AG20443 (cell line): ENCODE results near the gene SYPL1.
A peak's percentile ranks its signal among the peaks of the same experiment; 100 is the strongest.
"Not testable (repeated sequence)": the region's sequence is repeated elsewhere in the genome, so short reads cannot be mapped to it uniquely, and the experiment has no call there.

Experiments used
- DNase-seq: peaks from one replicate; pipeline ENCODE4 v3.0.0; 2012; ENCODE audit warnings: low spot score, mixed read lengths

SYPL1 gene

DNA sequence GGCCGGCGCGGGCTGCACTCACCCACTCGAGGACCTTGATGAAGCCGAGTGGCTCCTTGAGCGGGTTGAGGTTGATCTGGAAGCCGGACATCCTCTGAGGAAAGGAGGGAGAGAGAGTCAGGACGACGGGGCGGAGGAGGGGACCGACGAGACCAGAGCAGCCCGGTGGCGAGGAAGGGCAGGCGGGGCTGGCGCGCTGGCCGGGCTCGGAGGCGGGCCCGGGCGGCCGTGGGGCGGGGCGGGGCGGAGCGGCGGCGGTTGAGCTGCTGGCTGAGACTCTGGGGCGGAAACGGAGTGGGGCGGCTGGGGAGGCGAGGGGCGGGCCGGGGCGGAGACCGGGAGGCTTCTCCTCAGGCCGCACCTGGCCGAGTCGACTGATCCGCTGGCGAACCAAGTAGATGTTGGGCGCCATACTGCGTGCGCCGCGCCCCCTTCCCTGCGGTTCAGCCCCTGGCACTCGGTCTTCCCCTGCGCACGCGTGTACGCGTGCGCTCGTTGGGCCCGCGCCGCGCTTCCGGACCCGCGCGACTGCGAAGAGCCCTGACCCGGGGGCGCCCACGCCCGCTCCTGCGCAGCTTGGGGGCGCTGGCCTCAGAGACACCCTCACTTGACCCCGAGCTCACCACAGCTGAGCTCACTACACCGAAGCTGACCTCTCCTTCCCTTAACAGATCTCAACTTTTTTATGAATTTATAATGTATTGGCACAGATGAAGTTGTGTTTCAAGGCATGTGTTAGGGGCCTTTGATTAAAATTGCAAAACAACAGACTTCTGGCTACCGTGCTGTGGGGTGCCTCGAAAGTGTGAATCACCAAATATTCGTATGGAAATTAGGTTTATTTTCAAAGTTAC, at the start of gene SYPL1:
Gene SYPL1, minus strand, starts transcription at position 195 of the 854 bp plus-strand sequence. Its CDS starts 104 bp downstream, at position 91.
- peak; percentile 96 for DNase-seq

DNA sequence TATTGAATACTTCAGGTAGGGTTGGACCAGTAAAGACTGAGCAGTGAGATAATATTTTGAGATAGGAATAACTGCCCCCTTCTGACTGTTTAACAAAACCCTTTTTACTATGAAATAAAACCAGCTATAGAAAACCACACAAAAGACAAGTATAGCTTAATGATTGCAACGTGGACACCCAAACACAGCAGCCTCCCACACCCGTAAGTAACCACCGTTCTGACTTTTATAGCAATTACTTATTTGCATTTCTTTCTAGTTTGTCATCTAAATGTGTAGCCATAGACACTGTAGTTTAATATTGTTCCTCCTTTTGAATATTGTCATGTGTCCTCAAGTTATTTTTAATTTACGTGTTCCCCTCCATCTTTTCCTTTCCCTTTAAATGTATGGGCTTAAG, 42.9 kb upstream of the SYPL1 start:
- DNase-seq, result no peak

- DNase-seq, result peak; percentile 93
Observed at GRCh38 chr7:106153891-106154449, 41.9 kb upstream of the SYPL1 start.

GRCh38 chr7:106152313-106152665, 40.2 kb upstream of the SYPL1 start:
- no peak for DNase-seq

- no peak for DNase-seq
Observed at GRCh38 chr7:106151459-106152312, 39.6 kb upstream of the SYPL1 start.

DNA sequence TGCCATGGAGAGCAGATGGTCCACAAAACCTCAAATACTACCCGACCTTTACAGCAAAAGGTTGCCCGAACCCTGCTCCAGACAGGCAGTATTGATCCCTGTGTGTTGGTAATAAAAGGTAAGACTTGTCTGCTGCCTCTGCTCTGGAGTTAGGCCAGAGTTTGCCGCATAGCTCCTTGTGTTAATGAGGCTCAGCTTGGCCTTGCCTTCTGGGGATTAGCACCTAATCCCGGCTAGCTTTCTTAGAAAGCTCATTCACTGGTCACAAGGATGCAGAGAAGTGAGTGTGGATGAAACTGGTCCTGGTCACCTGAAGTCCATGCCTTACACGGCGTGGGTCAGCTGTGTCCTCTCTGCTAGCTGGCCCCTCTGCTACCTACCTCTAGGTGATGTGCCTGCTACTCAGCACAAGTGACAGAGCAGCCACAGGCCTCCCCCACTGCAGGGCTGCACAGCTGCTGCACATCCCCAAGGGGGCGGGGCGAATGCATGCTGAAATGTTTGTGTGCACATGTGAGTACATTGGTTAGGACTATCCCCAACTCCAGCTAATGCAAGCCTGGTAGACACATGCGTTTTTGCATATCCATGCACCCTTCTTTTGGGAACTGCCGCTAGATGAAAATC, 31.7 kb upstream of the SYPL1 start:
- DNase-seq, result no peak

DNA sequence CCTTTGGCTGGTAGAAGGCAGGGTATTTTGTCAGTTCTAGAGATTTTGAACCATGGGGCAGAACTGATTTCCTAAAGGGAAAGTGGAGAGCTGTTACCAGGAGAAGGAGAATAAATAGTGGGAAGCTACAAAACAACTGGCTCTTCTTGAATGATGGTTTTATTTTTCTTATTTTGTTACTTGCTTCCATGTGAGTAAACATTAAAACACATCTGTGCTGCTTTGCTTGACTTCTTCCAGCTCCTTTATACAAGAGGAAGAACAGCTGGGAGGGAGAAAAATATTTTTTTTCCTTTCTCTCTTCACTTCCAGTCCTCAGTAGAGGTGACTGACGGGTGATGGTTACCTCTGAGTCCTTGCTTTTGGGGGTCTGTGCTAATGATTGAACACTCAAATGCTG, 30.0 kb upstream of the SYPL1 start:
- DNase-seq, result no peak

- DNase-seq, result no peak
Observed at GRCh38 chr7:106140406-106141173, 28.5 kb upstream of the SYPL1 start.

DNA sequence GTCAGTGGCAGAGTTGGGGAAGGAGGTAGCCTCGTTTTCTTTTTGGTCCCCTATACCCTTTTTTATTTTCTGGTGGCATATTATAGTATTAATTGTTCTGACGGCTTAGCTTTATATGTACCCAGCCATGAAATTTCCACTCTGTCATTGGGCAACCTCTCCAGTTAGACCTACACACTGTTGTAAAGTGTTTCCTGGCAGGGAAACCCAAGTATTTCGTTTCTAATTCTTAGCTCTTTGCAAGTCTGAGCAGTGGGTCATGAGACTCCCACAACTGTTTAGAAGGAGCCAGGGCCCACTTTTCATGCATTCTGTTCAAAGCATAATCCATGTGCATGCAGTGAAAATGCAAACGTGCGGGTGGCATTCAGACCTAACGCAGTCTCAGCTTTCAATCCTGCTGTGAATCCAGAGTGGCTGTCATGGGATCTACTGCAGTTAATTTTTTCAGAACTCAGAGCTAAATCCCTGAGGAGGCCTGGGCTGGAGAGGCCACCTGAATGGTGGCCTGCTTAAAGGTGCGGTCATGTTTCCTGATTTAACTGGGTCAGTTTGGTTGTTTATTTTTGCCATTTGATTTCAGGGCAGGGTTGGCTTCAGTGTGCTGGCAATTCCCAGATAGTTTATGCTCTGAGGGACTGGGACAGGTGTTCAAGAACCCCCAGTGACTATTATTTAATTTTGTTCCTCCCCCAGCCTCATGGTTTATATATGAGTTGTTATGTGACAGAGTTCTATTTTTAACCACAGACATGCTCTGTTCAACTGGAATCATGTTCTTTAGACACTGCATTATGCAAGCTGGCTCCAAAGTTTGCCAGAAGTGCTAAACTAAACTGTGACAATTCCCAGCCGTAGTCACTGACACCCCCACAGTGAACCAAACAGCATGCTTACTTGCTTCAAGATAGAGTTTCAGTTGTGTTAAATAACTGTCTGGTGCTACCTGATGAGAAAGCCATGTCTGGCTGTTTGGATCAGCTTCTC, 27.4 kb upstream of the SYPL1 start:
- peak; percentile 40 for DNase-seq

GRCh38 chr7:106138776-106139175, 26.7 kb upstream of the SYPL1 start:
- DNase-seq, result no peak

DNA sequence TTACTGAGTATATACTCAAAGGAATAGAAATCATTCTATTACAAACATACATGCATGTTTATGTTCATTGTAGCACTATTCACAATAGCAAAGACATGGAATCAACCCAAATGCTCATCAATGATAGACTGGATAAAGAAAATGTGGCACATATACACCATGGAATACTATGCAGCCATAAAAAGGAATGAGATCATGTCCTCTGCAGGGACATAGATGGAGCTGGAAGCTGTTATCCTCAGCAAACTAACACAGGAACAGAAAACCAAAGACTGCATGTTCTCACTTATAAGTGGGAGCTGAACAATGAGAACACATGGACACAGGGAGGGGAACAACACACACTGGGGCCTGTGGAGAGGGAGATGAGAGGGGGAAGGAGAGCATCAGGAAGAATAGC, 26.1 kb upstream of the SYPL1 start:
- DNase-seq, result not testable (repeated sequence)

DNA sequence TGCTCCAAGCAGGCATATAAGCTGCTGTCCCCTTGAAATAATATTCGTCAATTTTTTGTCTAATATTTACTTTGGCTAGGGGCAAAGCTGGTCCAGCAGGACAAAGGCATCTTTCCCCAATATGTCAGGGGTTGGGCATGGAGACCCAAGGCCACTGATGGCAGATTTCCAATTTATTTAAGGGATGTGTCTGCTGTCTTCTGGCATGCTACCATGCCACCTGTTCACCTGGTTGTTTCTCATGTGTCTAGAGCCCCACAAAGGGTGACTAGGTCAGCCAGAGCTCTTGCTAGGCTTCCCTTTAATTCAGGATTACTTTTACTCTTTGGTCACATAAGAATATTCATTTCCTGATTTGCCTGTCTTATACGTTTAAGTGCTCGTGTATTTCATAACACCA, 22.1 kb upstream of the SYPL1 start:
- DNase-seq, result no peak

DNA sequence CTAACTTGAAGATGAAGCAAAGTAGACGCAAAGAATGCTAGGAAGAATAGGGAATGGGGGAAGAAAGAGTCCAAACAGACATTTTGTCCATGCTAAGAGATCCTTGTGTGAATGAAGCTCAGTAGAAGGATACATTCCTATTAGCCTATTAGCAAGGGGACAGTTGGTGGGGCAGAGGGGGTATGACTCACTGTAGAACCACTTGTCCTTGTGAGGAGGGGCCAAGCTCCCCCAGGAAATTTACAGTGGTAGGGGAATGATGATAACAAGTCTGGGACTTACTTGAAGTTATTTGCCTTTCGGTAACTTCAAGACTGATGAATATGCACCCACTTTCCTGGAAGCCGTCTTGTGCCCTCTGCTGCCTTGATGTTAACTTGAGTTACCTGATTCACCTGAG, 17.2 kb upstream of the SYPL1 start:
- DNase-seq, result no peak

DNA sequence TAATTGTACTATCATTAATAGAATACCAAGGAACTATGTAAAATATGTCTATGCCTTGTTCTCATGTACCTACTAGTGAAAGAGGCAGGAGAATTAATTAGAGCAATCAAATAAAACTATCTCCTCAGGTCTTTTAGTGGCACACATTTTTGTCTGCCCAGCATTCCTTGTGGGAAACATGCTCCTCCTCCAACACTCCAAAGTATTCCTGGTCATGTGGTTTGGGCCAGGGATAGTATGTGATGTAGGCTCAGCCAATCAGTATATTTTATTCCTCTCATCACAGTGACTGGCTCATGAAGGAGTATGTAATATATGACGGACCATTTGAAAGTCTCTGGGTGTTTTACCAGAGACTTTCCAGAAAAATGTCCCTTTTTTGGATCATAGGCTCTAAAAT, 16.7 kb upstream of the SYPL1 start:
- no peak for DNase-seq

- DNase-seq, result peak; percentile 57
Observed at GRCh38 chr7:106127984-106128780, 16.1 kb upstream of the SYPL1 start.

GRCh38 chr7:106126170-106126938, 14.2 kb upstream of the SYPL1 start:
- DNase-seq, result no peak

DNA sequence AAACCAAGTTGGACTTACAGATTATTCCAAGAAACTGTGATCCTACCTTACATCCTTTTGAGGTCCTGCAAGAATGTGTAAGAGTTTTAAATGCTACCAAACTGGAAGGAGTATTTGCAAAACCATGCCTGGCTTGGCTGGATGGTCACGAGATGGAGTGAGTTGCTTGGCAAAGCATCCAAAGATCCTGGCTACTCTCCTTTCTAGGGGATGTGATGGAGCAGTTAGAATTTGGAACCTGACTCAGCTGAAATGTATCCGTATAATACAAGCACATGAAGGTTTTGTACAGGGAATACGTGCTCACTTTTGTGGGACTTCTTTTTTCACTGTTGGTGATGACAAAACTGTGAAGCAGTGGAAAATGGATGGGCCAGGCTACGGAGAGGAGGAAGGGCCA, 13.3 kb upstream of the SYPL1 start:
- peak; percentile 52 for DNase-seq

GRCh38 chr7:106124186-106124585, 12.1 kb upstream of the SYPL1 start:
- DNase-seq, result no peak

- DNase-seq, result no peak
Observed at GRCh38 chr7:106122713-106123112, 10.6 kb upstream of the SYPL1 start.
